ENCODE measurements around the gene OR10K1. TPM values are rescaled to one million over a fixed set of nuclear protein-coding genes. Genes with fewer than 3 reads are reported as not detected.

The OR10K1 gene
- total RNA-seq, 4 donors from 2014 or later, result not detected

DNA sequence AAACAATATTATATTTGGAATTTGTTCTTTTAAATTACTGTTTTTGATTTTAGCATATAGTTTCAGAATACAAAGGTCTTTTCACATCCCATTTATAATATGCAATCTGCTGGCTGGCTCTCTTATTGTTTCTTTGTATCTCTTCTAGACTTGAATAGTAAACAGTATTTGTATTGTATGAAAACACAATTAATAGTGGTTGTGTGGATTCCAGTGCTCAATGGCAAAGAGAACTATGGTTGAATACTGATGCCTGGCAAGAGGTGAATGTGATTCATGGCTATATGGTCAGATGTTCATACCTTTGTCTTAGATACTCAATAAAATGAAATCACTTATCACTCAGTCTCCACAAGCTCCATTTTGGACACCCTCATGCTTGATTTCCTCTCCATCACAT lies 55.3 kb downstream of the OR10K1 start:
- Histone ChIP-seq H3K4me1 (no peaks in the 10 kb centered on the region), H3K4me3 (no peak overlapping the region), H3K27me3 (no peaks in the 10 kb centered on the region), H3K27ac (no peak overlapping the region), H3K9me3 (no peaks in the 10 kb centered on the region), H3K36me3 (no peaks in the 10 kb centered on the region)
- no peak for DNase-seq
- TF ChIP-seq, protein P1, sequence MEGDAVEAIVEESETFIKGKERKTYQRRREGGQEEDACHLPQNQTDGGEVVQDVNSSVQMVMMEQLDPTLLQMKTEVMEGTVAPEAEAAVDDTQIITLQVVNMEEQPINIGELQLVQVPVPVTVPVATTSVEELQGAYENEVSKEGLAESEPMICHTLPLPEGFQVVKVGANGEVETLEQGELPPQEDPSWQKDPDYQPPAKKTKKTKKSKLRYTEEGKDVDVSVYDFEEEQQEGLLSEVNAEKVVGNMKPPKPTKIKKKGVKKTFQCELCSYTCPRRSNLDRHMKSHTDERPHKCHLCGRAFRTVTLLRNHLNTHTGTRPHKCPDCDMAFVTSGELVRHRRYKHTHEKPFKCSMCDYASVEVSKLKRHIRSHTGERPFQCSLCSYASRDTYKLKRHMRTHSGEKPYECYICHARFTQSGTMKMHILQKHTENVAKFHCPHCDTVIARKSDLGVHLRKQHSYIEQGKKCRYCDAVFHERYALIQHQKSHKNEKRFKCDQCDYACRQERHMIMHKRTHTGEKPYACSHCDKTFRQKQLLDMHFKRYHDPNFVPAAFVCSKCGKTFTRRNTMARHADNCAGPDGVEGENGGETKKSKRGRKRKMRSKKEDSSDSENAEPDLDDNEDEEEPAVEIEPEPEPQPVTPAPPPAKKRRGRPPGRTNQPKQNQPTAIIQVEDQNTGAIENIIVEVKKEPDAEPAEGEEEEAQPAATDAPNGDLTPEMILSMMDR (IDR thresholded peaks at IDR 0.05), result no peak
- intact Hi-C loops (cut with DNase I; ENCODE audit: low total_unique reads), result loop anchor here (5.0 kb wide), 1 partner anchor 100 kb away; no protein-coding TSS in a partner anchor
- in situ Hi-C loops (cut with MboI; ENCODE audit: low pct_ligation_motif_present in 1 of 4, low pct_unique_long_range_greater_than_20kb in 1 of 4, low sequenced_read_pairs in 3 of 4), result loop anchor here in 2 of 4 donors (25.0 kb wide), 2 partner anchors 470 to 570 kb away; partner anchors contain the start of gene AIM2 (in 1 of the 2)

Other genes starting within 250 kb of the OR10K1 start
- gene CD1A, start 207.4 kb upstream of the OR10K1 start, total RNA-seq, result not detected
- 1 to 10 TPM in 2 of 4 donors, not detected in 2; 2.1 to 7.1 TPM for gene CD1C, start 171.9 kb upstream of the OR10K1 start, total RNA-seq
- gene CD1B, start 130.3 kb upstream of the OR10K1 start, total RNA-seq, result not detected
- gene CD1E, start 107.9 kb upstream of the OR10K1 start, total RNA-seq, result not detected
- not detected for gene OR10T2, start 62.4 kb upstream of the OR10K1 start, total RNA-seq
- gene OR10K2, start 35.6 kb upstream of the OR10K1 start, total RNA-seq, result not detected
- not detected for gene OR10R2, start 10.4 kb downstream of the OR10K1 start, total RNA-seq
- not detected for gene OR6Y1, start 92.6 kb downstream of the OR10K1 start, total RNA-seq
- gene OR6P1, start 108.7 kb downstream of the OR10K1 start, total RNA-seq, result not detected
- not detected for gene OR10X1, start 118.1 kb downstream of the OR10K1 start, total RNA-seq
- gene OR10Z1, start 143.4 kb downstream of the OR10K1 start, total RNA-seq, result not detected
- under 1 TPM in 1 of 4 donors, not detected in 3; under 0.01 TPM for gene SPTA1, start 224.9 kb downstream of the OR10K1 start, total RNA-seq
- gene OR6K2, start 238.8 kb downstream of the OR10K1 start, total RNA-seq, result not detected

All from transverse colon (tissue), 4 donors.